Upper lobe of left lung (tissue), 6 donors: Measurements from ENCODE around the gene ADRA2C. TPM values are rescaled to one million over a fixed set of nuclear protein-coding genes. Genes with fewer than 3 reads are reported as not detected.

ENCODE experiments used
- ATAC-seq, 2 donors: fragments of 200-7000 bp; cut with Tn5 transposase; one replicate each; pipeline ENCODE4 v1.9.1; 2022; ENCODE audit warnings: mild to moderate bottlenecking in 2 of 2, moderate library complexity in 2 of 2; ENCODE audit not compliant: low FRiP score in 2 of 2
- DNase-seq, 2 donors: peaks; one replicate each; pipeline ENCODE4 v3.0.0-alpha.2; 2019 to 2020
- H3K27ac ChIP-seq, 4 donors: fragments of 200-600 bp; sonication (generic); one replicate each; pipeline ENCODE4 v1.5.1; 2016 to 2019
- H3K27me3 ChIP-seq, 4 donors: fragments of 200-600 bp; sonication (generic); one replicate each; pipeline ENCODE4 v1.5.1; 2017 to 2019
- H3K36me3 ChIP-seq, 4 donors: fragments of 200-600 bp; sonication (generic); one replicate each; pipeline ENCODE4 v1.5.1; 2016 to 2019
- H3K4me1 ChIP-seq, 4 donors: fragments of 200-600 bp; sonication (generic); one replicate each; pipeline ENCODE4 v1.5.1; 2018 to 2019
- H3K4me3 ChIP-seq, 4 donors: fragments of 200-600 bp; sonication (generic); one replicate each; pipeline ENCODE4 v1.5.1; 2017 to 2019; ENCODE audit warnings: mild to moderate bottlenecking in 2 of 4, moderate library complexity in 1 of 4
- H3K9me3 ChIP-seq, 4 donors: fragments of 200-600 bp; sonication (generic); one replicate each; pipeline ENCODE4 v1.5.1; 2018 to 2019
- CTCF ChIP-seq, 6 experiments: fragments of 450-650 bp in 4 of 6; fragments of 200-600 bp in 2 of 6; sonication (generic) in 2 of 6; IDR thresholded peaks; one replicate each; pipeline ENCODE4 v1.5.1; 2016 to 2019; ENCODE audit warnings: antibody characterized with exemption in 6 of 6
- EP300 ChIP-seq, 4 donors: sonication (generic); formaldehyde crosslinking; IDR thresholded peaks; one replicate each; pipeline ENCODE4 v1.5.1; 2017; ENCODE audit warnings: antibody characterized with exemption in 4 of 4, control low read depth in 2 of 4
- POLR2A ChIP-seq, 4 donors: fragments of 450-650 bp; IDR thresholded peaks; one replicate each; pipeline ENCODE4 v1.5.1; 2016 to 2017; ENCODE audit warnings: antibody characterized with exemption in 4 of 4, mild to moderate bottlenecking in 2 of 4
- POLR2AphosphoS5 ChIP-seq, 2 donors: sonication (generic); formaldehyde crosslinking; IDR thresholded peaks; one replicate each; pipeline ENCODE4 v1.5.1; 2017; ENCODE audit warnings: antibody characterized with exemption in 2 of 2
- WGBS, 2 donors: methylation state at CpG; one replicate each; pipeline ENCODE4 v1.1.5; 2017 to 2018; 5-methylcytosine and 5-hydroxymethylcytosine counted together
- total RNA-seq, 6 donors: library from RNA; depleted of rRNA in 4 of 6; stranded (reverse); fragments of >200 nt in 4 of 6; gene quantifications; one replicate each; pipeline versions ENCODE4 v1.1.0 to v1.2.1, GENCODE V29; 2016 to 2021
- donor health status: DM: no; HTN: no; CAD: no; lungs with moderate emphysema.
- donor health status: DM: no; HTN: yes; CAD: no; lungs with severe emphysema.

The ADRA2C gene
- total RNA-seq, 6 donors from 2014 or later: 1.2 to 6.3 (median 2.2) TPM

GRCh38 chr4:3780347-3781171 is 14.4 kb downstream of the ADRA2C start:
- 39 to 73% methylated on average over 11 to 21 of the region's 21 CpGs for WGBS, 2 donors
- ATAC-seq (no peak), DNase-seq (no peak)
- no peak for TF ChIP-seq POLR2AphosphoS5 (IDR thresholded peaks at IDR 0.05)
- no peak for TF ChIP-seq EP300 (IDR thresholded peaks at IDR 0.05)
- TF ChIP-seq POLR2A (IDR thresholded peaks at IDR 0.05): no peak
- TF ChIP-seq CTCF (IDR thresholded peaks at IDR 0.05): no peak
- H3K4me3 ChIP-seq: no peak overlapping the region
- H3K27ac ChIP-seq: no peak overlapping the region
- H3K36me3 ChIP-seq: no peaks in the 10 kb centered on the region
- H3K4me1 ChIP-seq: no peaks in the 10 kb centered on the region
- H3K9me3 ChIP-seq: peaks cover 0 to 6% (median 0%) of the 10 kb centered on the region in 4 donors
- H3K27me3 ChIP-seq: peaks cover 0 to 5% (median 0%) of the 10 kb centered on the region in 4 donors

GRCh38 chr4:3781193-3781886 is 15.2 kb downstream of the ADRA2C start:
- TF ChIP-seq EP300 (IDR thresholded peaks at IDR 0.05) (no peak), POLR2AphosphoS5 (IDR thresholded peaks at IDR 0.05) (no peak), CTCF (IDR thresholded peaks at IDR 0.05) (no peak), POLR2A (IDR thresholded peaks at IDR 0.05) (no peak)
- H3K27ac ChIP-seq: no peak overlapping the region
- 85 to 86% methylated on average over 19 of the region's 19 CpGs for WGBS, 2 donors
- H3K9me3 ChIP-seq: peaks cover 0 to 6% (median 0%) of the 10 kb centered on the region in 4 donors
- no peaks in the 10 kb centered on the region for H3K36me3 ChIP-seq
- H3K4me3 ChIP-seq: no peak overlapping the region
- H3K27me3 ChIP-seq: peaks cover 0 to 5% (median 0%) of the 10 kb centered on the region in 4 donors
- H3K4me1 ChIP-seq: no peaks in the 10 kb centered on the region
- no peak for DNase-seq
- ATAC-seq: no peak

GRCh38 chr4:3781997-3782930 is 16.1 kb downstream of the ADRA2C start:
- WGBS, 2 donors: 71 to 75% methylated on average over 8 to 25 of the region's 25 CpGs
- DNase-seq: peak in 1 of 2 donors; percentile 72

More at GRCh38 chr4:3781997-3782930, 16.1 kb downstream of the ADRA2C start:
- no peak for TF ChIP-seq EP300 (IDR thresholded peaks at IDR 0.05)
- no peak for TF ChIP-seq CTCF (IDR thresholded peaks at IDR 0.05)
- no peak for TF ChIP-seq POLR2AphosphoS5 (IDR thresholded peaks at IDR 0.05)
- TF ChIP-seq POLR2A (IDR thresholded peaks at IDR 0.05): no peak
- Histone ChIP-seq H3K4me1 (no peaks in the 10 kb centered on the region), H3K27me3 (peaks cover 0 to 5% (median 0%) of the 10 kb centered on the region in 4 donors), H3K4me3 (no peak overlapping the region), H3K27ac (no peak overlapping the region), H3K36me3 (no peaks in the 10 kb centered on the region), H3K9me3 (peaks cover 0 to 6% (median 0%) of the 10 kb centered on the region in 4 donors)
- ATAC-seq: no peak
